ENCODE measurements around the gene DHX58. TPM values are rescaled to one million over a fixed set of nuclear protein-coding genes. Genes with fewer than 3 reads are reported as not detected.

The DHX58 gene
- total RNA-seq (2021; fragmentation: NEBNext Ultra II Directional; extraction: Animal tissue kit (Norgen Biotek cat#: 25700)): 1 to 10 TPM; 4.0 to 5.3 (median 4.2) TPM
- long read RNA-seq, partial matches to known transcripts: 1 of 3 reads
- long read RNA-seq, other reads (novel, unspliced or antisense): 1 of 3 reads

DNA sequence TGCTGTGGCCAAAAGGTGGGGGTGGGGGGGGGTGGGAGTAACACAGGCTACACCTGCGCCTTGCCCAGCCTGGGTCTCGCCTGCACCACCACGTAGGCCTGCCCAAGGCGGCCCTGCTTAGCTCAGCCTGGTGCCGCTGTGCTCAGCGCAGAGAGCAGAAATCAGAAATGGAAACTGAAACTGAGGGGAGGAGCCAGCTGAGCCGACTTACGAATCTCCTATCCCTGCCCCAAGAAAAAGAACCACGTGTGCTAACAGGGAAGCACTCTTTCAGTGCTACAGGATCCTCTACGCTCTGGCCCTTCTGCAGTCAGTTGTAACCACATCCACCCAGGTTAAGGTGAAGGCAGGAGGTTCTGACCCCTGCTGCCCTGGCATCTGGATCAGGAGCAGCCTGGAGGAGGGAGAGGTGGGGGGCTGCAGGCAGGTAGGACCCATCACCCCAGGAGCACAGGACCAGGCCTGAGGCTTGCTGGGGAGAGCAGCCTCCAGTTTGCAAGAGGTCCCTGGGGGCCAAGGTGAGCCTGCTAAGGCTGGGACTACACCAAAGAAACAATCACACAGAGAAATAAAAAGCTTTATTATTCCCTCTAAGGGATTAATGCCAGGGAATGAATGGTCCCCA is at the start of gene DHX58:
DHX58 (minus strand) TSS at position 163 of the 625 bp plus-strand sequence. CDS start 822 bp downstream, outside the sequence.
- H3K27ac Mint-ChIP-seq: peak within 1 kb of the TSS; percentile 94
- H3K36me3 Mint-ChIP-seq (ENCODE audit: low read depth): peaks cover 9% of the 10 kb centered on the region
- DNase-seq: peak; percentile 73
- H3K9me3 Mint-ChIP-seq: no peaks in the 10 kb centered on the region
- H3K4me1 Mint-ChIP-seq (ENCODE audit: low read depth): peaks cover 20% of the 10 kb centered on the region
- peak within 1 kb of the TSS; percentile 92 for H3K4me3 Mint-ChIP-seq
- TF ChIP-seq, protein P1, sequence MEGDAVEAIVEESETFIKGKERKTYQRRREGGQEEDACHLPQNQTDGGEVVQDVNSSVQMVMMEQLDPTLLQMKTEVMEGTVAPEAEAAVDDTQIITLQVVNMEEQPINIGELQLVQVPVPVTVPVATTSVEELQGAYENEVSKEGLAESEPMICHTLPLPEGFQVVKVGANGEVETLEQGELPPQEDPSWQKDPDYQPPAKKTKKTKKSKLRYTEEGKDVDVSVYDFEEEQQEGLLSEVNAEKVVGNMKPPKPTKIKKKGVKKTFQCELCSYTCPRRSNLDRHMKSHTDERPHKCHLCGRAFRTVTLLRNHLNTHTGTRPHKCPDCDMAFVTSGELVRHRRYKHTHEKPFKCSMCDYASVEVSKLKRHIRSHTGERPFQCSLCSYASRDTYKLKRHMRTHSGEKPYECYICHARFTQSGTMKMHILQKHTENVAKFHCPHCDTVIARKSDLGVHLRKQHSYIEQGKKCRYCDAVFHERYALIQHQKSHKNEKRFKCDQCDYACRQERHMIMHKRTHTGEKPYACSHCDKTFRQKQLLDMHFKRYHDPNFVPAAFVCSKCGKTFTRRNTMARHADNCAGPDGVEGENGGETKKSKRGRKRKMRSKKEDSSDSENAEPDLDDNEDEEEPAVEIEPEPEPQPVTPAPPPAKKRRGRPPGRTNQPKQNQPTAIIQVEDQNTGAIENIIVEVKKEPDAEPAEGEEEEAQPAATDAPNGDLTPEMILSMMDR (IDR thresholded peaks at IDR 0.05): no peak
- H3K27me3 Mint-ChIP-seq (ENCODE audit: insufficient read depth): peaks cover 2% of the 10 kb centered on the region

DNA sequence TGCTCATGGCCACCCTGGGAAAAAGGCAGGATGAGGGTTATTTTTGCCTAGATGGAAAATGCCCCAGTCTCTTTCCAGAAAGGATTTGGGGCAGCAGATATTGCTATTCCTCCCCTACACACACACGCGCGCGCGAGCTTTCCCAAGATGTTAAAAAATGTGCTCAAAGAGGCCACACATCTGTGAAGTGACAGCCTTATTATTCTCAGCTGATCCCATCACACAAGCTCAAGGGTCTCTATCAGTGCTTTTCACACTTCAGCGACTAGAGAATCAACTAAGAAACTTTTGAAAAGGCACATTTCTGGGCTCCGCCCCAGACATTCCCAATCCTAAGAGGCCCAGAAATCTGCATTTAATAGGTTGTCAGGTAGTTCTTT is 48.0 kb upstream of the DHX58 start:
- H3K9me3 Mint-ChIP-seq: no peaks in the 10 kb centered on the region
- no peak for DNase-seq
- peaks cover 4% of the 10 kb centered on the region for H3K27me3 Mint-ChIP-seq (ENCODE audit: insufficient read depth)
- no peaks in the 10 kb centered on the region for H3K36me3 Mint-ChIP-seq (ENCODE audit: low read depth)
- no peak overlapping the region for H3K27ac Mint-ChIP-seq
- H3K4me1 Mint-ChIP-seq (ENCODE audit: low read depth): peaks cover 6% of the 10 kb centered on the region; the same call in 1 of the 2 replicates
- no peak overlapping the region for H3K4me3 Mint-ChIP-seq
- TF ChIP-seq, protein P1 (IDR thresholded peaks at IDR 0.05): no peak

DNA sequence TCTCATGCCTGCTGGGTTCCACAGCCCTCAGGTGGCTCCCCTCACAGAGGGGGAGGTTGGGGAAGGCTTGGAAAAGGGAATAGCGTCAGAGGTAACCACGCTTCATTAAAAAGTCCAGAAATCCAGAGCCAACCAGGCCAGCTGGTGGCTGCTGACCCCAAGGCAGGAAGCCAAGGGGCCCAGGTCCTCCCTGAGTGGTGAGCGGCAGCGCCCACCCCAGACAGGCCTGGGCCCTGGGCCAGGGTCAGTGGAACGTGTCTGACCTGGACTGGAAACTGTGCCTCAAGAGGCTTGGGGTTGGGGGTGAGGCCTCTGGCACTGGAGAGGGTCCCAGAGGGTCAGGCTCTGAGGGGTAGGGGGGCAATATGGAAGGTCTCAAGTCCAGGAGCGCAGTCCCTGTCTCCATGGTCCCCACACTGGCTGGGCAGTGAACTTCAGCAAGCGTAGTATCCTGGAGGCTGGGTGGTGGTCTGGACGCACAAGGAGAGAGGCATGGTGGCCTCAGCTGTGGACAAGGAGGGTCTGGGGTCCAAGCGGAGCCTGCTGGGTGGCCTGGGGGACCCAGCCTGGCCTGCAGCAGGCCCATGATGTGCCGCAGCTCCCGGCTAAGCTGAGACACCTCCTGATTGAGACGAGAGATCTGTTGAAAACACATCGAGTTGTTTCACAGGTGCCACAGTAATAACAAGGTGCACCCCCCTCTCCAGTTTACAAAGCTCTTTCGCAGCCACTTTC is 47.4 kb upstream of the DHX58 start:
- DNase-seq: no peak
- peaks cover 4% of the 10 kb centered on the region; the same call in 1 of the 2 replicates for H3K27me3 Mint-ChIP-seq (ENCODE audit: insufficient read depth)
- H3K27ac Mint-ChIP-seq: no peak overlapping the region
- TF ChIP-seq, protein P1 (IDR thresholded peaks at IDR 0.05): no peak
- no peak overlapping the region for H3K4me3 Mint-ChIP-seq
- peaks cover 8% of the 10 kb centered on the region; the same call in 1 of the 2 replicates for H3K4me1 Mint-ChIP-seq (ENCODE audit: low read depth)
- no peaks in the 10 kb centered on the region for H3K9me3 Mint-ChIP-seq
- H3K36me3 Mint-ChIP-seq (ENCODE audit: low read depth): no peaks in the 10 kb centered on the region

DNA sequence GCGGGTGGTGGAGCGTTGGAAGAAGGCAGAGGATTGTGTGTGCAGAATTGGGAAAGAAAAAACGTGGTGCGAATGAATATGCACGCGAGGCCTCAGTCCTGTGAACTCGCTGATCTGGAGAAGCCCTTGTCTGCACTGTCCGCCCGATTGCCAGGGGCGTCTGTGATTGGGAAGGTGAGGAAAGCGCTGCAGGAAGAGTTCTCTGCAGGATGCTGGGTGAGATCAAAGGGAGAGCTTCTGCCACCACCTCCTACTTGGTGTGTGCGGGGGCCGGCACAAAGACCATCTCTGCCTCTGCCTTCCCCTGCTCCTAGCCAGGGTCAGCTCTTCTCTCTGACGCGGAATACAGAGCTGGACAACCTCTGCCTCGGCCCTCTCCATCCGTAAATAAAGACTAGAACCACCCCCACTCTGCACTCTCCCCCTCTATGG is 43.1 kb upstream of the DHX58 start:
- peak overlapping the region; percentile 93 for H3K4me3 Mint-ChIP-seq
- H3K27ac Mint-ChIP-seq: peak overlapping the region; percentile 31; the same call in 1 of the 2 replicates
- DNase-seq: no peak
- H3K9me3 Mint-ChIP-seq: no peaks in the 10 kb centered on the region
- no peaks in the 10 kb centered on the region for H3K27me3 Mint-ChIP-seq (ENCODE audit: insufficient read depth)
- TF ChIP-seq, protein P1 (IDR thresholded peaks at IDR 0.05): no peak
- peaks cover 28% of the 10 kb centered on the region for H3K4me1 Mint-ChIP-seq (ENCODE audit: low read depth)
- H3K36me3 Mint-ChIP-seq (ENCODE audit: low read depth): 0 out of 2 replicates have a peak, but pooled peaks cover 10% of the 10 kb centered on the region

DNA sequence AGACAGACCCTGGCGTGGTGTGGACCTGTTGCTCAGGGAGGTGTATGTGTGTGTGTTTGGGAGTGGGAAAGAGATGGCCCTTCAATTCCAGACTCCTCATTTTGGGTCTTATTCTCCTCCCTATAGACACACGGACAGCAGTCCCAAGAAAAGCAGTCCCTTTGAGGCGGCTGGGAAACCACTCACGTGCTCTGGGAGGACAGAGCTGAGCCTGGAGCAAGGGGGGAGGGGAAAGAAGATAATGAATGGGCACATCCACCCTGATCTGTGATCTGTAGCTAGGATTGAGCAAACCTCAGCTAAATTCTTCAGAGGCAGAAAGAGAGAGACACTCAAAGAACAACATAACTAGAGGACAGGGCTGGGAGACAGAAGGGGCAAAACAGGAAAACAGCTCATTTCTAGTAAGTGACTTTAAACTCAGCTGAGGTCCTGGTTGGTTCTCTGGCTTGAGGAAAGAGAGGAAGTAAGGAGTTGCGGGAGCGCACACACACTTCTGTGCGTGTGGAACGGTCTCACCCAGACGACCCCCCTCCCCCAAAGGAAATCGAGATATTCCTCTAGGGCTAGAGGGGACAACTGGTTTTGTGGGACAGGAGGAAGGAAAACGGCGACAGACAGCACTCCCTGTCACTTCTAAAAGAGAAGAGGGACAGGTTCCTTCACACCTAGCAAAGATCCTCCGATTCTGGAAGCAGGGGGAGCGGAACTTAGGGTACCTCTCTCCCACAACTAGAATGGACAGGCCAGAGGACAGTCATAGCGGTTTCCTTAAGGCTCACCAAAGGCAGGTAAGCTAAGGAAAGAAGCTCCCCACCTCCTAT is 41.6 kb upstream of the DHX58 start:
- no peak for DNase-seq
- Mint-ChIP-seq H3K27me3 (ENCODE audit: insufficient read depth) (no peaks in the 10 kb centered on the region), H3K9me3 (no peaks in the 10 kb centered on the region), H3K27ac (peak overlapping the region; percentile 88), H3K36me3 (ENCODE audit: low read depth) (0 out of 2 replicates have a peak, but pooled peaks cover 10% of the 10 kb centered on the region), H3K4me1 (ENCODE audit: low read depth) (peaks cover 28% of the 10 kb centered on the region), H3K4me3 (peak overlapping the region; percentile 93)
- TF ChIP-seq, protein P1 (IDR thresholded peaks at IDR 0.05): no peak
